AG09309 (cell line): ENCODE data around the gene ARVCF.

ENCODE experiments used
- DNase-seq: peaks from one replicate; pipeline ENCODE4 v3.0.0-alpha.2; 2010; ENCODE audit warnings: low read depth
- H3K4me3 ChIP-seq: 2 replicates; pipeline ENCODE4 v1.5.1; 2011; ENCODE audit warnings: mild to moderate bottlenecking, low read depth, low read length, moderate library complexity; ENCODE audit not compliant: control insufficient read depth
- TF ChIP-seq, protein P1 (sequence below): IDR thresholded peaks from 2 replicates; pipeline ENCODE4 v1.5.1; 2011; ENCODE audit warnings: mild to moderate bottlenecking, low read depth, low read length, inconsistent platforms; ENCODE audit not compliant: insufficient read depth, control insufficient read depth; ENCODE audit errors: missing control alignments

The ARVCF gene

DNA sequence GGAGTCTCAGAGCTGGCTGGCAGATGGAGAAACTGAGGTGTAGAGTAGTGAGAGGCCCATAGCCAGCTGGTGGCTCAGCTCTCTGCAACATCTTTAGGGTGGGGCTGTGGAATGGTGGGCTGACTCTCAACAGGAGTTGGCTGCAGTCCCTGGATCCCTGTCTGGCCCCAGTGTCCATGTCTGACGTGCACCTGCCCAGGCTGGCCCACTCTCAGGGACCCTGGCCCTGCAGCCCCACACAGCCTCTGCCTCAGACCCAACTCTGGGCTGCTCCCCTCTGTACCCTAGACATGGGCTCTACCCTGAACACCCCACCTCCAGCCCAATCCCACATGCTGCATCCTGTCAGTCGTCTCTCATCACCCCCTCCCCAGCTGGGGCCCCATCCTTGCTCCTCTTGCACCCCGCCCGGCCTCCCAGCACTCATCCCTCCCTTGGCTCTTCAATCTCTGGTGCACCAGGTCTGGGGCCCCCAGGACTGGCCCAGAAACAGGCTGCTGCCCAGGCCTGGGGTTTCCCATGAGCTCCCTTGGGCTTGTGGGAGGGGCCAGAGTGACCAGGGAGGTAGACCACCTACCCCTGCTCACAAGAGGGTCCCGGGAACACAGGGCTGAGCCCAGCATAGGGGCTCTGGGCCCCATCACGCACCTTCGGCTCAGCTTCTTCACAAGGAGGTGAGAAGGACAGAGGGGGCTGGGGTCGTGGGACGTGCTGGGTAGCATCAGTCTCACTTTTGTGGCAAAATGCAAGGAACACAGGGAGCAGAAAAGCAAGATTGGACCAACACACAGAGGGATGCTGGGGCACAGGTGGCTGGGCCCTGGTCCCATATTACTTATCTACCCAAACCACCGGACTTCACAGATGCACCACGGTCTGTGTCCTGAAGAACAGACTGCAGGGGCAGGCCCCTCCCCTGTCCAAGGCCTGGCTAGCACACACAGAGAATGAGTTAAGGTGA is 31.5 kb downstream of the ARVCF start:
- no peak overlapping the region for H3K4me3 ChIP-seq
- TF ChIP-seq, protein P1, sequence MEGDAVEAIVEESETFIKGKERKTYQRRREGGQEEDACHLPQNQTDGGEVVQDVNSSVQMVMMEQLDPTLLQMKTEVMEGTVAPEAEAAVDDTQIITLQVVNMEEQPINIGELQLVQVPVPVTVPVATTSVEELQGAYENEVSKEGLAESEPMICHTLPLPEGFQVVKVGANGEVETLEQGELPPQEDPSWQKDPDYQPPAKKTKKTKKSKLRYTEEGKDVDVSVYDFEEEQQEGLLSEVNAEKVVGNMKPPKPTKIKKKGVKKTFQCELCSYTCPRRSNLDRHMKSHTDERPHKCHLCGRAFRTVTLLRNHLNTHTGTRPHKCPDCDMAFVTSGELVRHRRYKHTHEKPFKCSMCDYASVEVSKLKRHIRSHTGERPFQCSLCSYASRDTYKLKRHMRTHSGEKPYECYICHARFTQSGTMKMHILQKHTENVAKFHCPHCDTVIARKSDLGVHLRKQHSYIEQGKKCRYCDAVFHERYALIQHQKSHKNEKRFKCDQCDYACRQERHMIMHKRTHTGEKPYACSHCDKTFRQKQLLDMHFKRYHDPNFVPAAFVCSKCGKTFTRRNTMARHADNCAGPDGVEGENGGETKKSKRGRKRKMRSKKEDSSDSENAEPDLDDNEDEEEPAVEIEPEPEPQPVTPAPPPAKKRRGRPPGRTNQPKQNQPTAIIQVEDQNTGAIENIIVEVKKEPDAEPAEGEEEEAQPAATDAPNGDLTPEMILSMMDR: no peak
- no peak for DNase-seq

DNA sequence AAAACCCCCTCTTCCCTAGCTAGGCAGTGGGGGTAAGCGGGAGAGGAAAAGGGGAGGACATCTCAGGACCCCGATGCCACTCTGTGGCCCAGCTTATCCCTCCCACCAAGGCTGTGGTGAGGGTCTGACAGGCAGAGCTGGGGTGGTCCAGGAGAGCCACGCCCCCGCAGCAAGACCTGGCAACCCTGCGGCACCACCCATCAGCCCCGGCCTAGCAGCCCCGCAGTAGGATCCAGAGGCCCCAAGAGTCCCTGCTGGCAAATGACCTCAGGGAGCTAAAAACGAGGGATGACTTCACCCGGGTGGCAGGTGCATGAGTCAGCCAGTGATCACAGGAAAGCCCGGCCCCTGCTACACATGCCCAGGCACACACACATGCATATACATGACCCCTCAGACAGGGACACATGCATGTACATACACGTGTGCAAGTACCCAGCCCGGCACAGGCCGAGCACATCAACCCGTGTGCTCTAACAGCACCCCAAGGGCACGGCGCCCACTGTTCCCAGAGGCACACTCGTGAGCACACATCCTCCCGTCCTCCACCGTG is 32.3 kb downstream of the ARVCF start:
- H3K4me3 ChIP-seq: no peak overlapping the region
- DNase-seq: peak; percentile 8
- TF ChIP-seq, protein P1: no peak

DNA sequence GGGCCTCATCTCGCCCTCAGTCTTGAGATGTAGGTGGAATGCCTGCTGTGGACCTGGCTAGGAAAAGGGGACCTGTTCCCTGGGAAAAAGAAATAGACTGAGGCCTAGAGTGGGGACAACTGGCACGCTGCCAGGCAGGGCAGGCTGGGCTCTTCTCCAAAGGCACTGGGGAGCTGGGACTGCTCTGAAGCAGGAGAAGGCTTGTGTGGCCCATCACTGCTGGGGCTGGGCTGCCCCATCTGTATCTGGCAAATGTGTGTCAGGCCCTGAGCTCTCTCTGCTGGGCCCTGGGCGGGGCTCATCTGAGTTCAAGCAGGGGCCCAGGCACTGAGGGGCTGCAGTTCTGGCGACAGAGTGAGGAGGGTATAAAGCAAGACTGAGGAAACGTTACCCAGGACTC is 32.9 kb downstream of the ARVCF start:
- no peak for DNase-seq
- TF ChIP-seq, protein P1: no peak
- no peak overlapping the region for H3K4me3 ChIP-seq

DNA sequence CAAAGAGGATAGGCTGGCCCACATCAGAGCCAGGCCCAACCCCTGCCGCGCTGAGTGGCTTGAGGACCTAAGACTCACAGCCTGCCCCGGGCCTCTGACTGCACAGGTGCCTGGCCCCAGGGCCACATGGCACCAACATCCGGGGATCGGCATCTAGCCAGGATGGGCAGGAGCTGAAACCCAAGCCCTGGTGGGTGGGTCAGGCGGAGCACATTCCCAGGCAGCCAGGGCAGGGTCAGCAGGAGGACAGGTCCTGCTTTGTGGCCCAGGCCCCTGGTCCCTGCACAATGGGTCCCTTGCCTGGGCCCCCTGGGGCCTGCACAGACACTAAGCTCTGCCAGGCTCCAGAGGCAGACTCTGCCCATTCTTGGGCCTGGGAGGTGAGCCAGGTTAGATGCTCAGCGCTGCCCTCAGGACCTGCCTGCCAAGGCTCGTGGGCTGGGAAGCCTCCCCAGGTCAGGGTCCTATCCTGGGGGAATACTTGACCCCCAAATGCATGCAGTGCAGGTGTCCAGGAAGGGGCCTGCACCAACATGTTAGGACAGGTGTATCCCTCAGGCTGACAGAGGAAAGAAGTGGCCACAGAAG is 33.5 kb downstream of the ARVCF start:
- DNase-seq: no peak
- no peak overlapping the region for H3K4me3 ChIP-seq
- TF ChIP-seq, protein P1: no peak

DNA sequence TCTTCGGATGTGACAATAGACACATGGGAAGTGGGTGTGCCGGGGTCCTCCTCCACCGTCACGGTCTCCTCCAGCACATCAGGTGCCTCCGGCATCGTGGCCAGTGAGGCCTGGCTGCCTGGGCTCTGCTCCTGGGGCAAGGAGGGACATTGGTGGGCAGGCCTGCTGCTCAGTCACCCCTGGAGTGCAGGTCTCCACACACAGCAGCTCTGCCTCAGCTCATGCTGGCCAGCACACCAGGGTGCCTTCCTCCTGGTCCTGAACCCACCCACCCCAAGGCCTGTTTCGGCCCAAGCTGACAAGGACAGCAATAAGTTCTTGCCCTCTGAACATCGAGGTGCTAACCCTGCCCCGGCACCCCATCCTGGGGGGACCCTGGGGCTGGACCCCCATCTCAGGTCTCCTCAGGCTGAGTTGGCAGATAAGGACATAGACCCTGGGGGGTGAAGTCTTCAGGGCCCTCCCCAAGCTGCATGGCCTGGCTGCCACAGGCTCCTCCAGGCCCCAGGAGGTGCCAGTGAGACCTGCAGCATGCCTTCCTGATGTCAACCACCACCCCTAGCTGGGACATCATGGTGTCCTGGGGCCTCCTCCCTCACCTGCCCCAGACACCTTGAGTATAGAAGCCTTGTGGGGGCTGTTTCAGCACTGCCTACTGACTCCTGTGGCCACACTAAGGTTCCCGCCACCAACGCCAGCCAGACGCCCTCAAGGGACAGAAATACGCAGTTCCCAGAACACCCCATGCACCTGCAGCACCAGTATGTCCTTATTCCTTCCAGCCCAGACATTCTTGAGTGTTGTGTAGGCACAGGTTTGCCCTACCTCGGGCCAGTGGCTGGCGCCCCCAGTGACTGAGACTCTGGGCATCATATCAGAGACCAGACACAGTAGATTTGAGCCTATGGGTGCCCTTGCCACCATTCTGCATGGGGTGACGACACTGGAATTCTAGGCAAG is 34.4 kb downstream of the ARVCF start:
- no peak for DNase-seq
- TF ChIP-seq, protein P1: no peak
- no peak overlapping the region for H3K4me3 ChIP-seq

DNA sequence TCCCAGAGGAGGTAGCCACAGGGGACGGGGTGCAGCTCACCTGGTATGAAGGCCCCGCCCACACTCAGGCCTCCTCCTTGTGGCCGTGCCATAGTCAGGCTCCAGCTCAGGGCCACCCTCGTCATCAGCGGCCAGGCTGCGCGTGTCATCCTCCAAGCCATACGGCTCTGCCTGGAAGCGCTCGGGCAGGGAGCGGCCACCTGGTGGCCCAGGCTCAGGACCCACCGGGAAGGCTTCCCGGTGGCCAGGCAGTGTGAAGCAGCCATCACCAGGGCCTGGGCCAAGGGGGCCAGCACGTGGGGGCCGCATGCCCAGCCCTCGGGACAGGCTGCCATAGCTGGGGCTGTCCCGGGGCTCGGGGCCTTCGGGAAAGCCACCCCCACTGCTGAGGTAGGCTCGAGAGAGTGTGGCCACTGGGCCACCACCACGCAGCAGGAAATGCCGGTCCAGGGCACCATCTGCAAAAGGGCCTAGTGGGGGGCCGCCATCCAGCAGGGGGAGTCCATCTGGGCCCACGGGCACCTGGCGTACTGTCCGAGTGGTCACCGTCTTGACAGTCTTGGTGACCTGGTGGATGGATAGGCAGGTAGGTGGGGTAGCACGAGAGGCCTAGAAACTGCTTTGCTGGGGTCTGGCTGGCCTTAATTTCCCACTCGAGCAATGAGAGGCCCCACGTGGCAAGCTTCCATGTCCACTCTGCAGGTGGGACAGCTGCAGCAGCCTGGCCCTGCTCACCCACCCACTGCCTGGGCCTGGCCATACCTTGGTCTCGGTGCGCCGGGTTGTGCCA is 35.3 kb downstream of the ARVCF start:
- TF ChIP-seq, protein P1: no peak
- no peak overlapping the region for H3K4me3 ChIP-seq
- no peak for DNase-seq
